ENCODE measurements around the gene IGF1R.

IGF1R gene

DNA sequence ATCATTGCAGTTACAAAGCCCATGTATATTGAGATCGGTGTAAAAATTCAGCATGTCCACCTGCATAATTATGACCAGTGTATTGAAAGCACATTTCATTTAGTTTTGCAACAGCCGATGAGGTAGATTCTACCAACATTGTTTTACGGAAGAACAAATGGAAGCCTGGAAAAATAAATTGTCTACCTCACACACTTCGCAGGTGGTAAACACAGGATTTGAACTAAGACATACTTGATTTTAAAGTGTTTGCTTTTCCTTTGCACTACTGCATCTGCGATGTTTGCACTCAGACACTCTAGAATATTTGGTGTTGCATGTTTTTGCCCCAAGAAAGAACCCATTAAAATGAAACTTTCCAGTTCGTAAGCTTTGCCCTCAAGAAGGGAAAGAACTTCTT lies 210.8 kb downstream of the IGF1R start:
- Histone ChIP-seq H3K4me3 (ENCODE audit: low read length in 2 of 2) (no peak overlapping the region), H3K36me3 (ENCODE audit: control insufficient read depth in 2 of 2, insufficient read depth in 2 of 2, low read length in 2 of 2) (no peaks in the 10 kb centered on the region), H3K27me3 (ENCODE audit: control insufficient read depth in 2 of 2, insufficient read depth in 2 of 2, low read length in 2 of 2) (no peaks in the 10 kb centered on the region), H3K9me3 (ENCODE audit: control insufficient read depth in 2 of 2, low read length in 2 of 2) (no peaks in the 10 kb centered on the region), H3K9ac (ENCODE audit: low read depth in 1 of 2, low read length in 2 of 2) (no peak overlapping the region), H3K27ac (ENCODE audit: low read depth in 2 of 2, low read length in 2 of 2) (no peak overlapping the region), H3K4me1 (ENCODE audit: control insufficient read depth in 2 of 2, insufficient read depth in 2 of 2, low read length in 2 of 2) (no peaks in the 10 kb centered on the region)

DNA sequence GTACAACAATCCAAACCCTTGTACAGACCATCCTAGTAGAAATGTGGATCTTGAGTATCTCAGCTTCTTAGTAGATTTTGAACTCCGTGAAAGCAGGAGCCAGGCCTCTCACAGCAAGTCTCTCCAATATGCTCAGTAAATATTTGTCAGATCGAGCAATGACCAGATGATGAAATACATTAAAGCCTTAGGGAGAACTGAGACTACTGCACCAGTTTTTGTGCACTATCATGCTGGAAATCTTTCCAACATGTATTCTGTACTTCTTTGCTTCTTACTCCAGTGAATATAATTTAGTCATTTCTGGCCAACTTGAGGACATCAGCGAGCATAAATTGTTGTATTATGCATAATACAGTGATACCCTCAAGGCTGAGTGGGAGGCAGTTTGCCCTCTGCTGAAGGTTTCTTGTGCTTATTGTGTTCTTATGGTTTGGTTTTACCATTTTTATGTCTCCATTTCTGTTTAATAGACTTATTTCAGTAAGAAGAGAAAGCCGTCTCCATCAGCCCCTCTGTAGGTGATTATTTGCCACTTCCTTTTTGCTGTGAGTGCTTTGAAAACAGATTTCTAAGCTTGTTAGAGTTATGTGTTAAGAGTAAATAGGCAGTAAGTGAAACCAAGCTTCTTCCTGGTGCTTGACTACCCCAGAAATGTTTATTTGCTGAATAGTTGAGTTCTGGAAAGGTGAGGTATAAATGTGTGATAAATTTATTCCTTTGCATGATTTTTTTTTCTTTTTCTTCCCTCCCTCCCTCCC lies 212.1 kb downstream of the IGF1R start:
- Histone ChIP-seq H3K9ac (ENCODE audit: low read depth in 1 of 2, low read length in 2 of 2) (no peak overlapping the region), H3K4me1 (ENCODE audit: control insufficient read depth in 2 of 2, insufficient read depth in 2 of 2, low read length in 2 of 2) (no peaks in the 10 kb centered on the region)

DNA sequence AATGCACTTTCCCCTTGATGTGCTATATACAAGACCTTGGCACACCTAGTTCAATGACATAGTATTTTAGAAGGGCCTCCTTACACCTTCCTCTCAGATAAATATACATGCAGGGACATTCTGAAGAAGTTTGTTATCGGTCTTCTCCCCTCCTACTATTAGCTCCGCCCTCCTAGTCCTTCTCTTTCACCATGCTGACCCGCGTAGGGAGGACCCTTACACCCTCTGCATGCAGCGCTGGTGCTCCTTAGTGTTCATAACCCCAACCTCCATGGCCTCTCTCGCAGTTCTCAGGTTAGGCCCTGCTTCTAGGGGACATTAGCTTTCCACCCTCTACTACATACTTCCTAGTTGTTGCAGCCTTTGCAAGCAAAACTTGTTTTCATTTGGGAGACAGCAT lies 212.8 kb downstream of the IGF1R start:
- H3K27ac ChIP-seq (ENCODE audit: low read depth in 2 of 2, low read length in 2 of 2): no peak overlapping the region
- H3K4me3 ChIP-seq (ENCODE audit: low read length in 2 of 2): no peak overlapping the region
- no peaks in the 10 kb centered on the region for H3K9me3 ChIP-seq (ENCODE audit: control insufficient read depth in 2 of 2, low read length in 2 of 2)
- no peaks in the 10 kb centered on the region for H3K36me3 ChIP-seq (ENCODE audit: control insufficient read depth in 2 of 2, insufficient read depth in 2 of 2, low read length in 2 of 2)
- no peaks in the 10 kb centered on the region for H3K4me1 ChIP-seq (ENCODE audit: control insufficient read depth in 2 of 2, insufficient read depth in 2 of 2, low read length in 2 of 2)
- no peaks in the 10 kb centered on the region for H3K27me3 ChIP-seq (ENCODE audit: control insufficient read depth in 2 of 2, insufficient read depth in 2 of 2, low read length in 2 of 2)
- no peak overlapping the region for H3K9ac ChIP-seq (ENCODE audit: low read depth in 1 of 2, low read length in 2 of 2)

More for the DNA sequence above, 212.1 kb downstream of the IGF1R start:
- no peak overlapping the region for H3K4me3 ChIP-seq (ENCODE audit: low read length in 2 of 2)
- no peak overlapping the region for H3K27ac ChIP-seq (ENCODE audit: low read depth in 2 of 2, low read length in 2 of 2)
- no peaks in the 10 kb centered on the region for H3K27me3 ChIP-seq (ENCODE audit: control insufficient read depth in 2 of 2, insufficient read depth in 2 of 2, low read length in 2 of 2)
- H3K9me3 ChIP-seq (ENCODE audit: control insufficient read depth in 2 of 2, low read length in 2 of 2): no peaks in the 10 kb centered on the region
- no peaks in the 10 kb centered on the region for H3K36me3 ChIP-seq (ENCODE audit: control insufficient read depth in 2 of 2, insufficient read depth in 2 of 2, low read length in 2 of 2)

DNA sequence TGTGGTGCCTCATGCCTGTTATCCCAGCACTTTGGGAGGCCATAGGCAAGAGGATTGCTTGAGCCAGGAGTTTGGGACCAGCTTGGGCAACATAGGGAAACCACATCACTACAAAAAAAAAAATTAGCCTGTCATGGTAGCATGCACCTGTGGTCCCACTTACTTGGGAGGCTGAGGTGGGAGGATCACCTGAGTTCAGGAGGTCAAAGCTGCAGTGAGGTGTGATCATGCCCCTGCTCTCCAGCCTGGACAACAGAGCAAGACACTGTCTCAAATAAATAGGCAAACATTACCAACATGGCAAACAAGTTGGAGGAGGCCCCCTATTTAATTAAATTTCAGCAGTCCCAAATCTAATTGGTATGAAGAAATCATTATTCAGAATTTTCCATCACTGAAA lies 215.6 kb downstream of the IGF1R start:
- Histone ChIP-seq H3K27ac (ENCODE audit: low read depth in 2 of 2, low read length in 2 of 2) (no peak overlapping the region), H3K4me3 (ENCODE audit: low read length in 2 of 2) (no peak overlapping the region), H3K9ac (ENCODE audit: low read depth in 1 of 2, low read length in 2 of 2) (no peak overlapping the region), H3K36me3 (ENCODE audit: control insufficient read depth in 2 of 2, insufficient read depth in 2 of 2, low read length in 2 of 2) (no peaks in the 10 kb centered on the region), H3K4me1 (ENCODE audit: control insufficient read depth in 2 of 2, insufficient read depth in 2 of 2, low read length in 2 of 2) (no peaks in the 10 kb centered on the region), H3K9me3 (ENCODE audit: control insufficient read depth in 2 of 2, low read length in 2 of 2) (no peaks in the 10 kb centered on the region), H3K27me3 (ENCODE audit: control insufficient read depth in 2 of 2, insufficient read depth in 2 of 2, low read length in 2 of 2) (no peaks in the 10 kb centered on the region)

DNA sequence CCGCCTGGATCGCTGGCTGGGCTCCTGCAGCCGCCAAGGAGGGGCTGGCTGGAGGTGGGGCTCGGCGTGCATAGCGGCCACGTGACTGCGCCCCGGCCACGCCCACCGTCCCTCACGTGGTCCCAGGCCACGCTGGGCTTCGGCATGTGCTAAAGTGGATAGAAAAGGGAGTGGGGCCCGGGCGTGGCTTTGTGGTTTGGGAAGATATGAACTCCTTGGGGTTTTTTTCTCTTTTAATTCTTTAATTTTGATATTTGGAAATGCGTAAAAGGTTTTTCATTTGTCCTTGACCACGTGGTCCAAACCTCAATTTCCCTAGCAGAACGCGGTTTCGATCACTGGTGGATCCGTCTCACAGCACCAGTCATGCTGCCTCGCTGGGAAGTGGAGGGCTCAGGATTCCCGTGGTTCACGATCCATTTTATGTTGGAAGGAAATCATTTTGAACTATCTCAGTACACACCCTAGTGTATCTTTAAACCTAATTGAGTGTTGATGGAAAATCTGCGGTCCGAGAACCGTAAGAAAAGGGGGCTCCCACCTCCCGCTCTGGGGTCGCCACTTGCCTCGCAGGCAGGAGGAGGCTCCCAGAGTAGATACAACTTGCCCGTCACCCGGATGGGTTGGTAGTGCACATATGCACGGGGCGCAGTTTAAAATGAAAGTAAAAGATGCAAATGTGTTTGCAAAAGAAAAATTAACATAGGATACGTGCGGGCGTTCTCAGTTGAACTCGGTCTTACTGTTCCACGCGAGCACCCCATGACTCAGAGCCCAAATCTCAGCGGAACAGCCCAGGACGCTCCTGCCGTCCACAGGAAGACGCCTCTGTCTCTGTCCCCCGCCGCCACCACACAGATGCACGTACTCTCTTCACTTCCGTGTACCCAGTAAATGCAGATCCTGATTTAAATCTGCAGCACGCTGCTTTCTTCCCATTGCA lies 217.3 kb downstream of the IGF1R start:
- no peaks in the 10 kb centered on the region for H3K36me3 ChIP-seq (ENCODE audit: control insufficient read depth in 2 of 2, insufficient read depth in 2 of 2, low read length in 2 of 2)
- peak overlapping the region; percentile 43 to 69 for H3K9ac ChIP-seq (ENCODE audit: low read depth in 1 of 2, low read length in 2 of 2)
- peak overlapping the region; percentile 60 to 79 for H3K4me3 ChIP-seq (ENCODE audit: low read length in 2 of 2)
- H3K27ac ChIP-seq (ENCODE audit: low read depth in 2 of 2, low read length in 2 of 2): peak overlapping the region; percentile 61 to 69
- H3K4me1 ChIP-seq (ENCODE audit: control insufficient read depth in 2 of 2, insufficient read depth in 2 of 2, low read length in 2 of 2): no peaks in the 10 kb centered on the region
- H3K9me3 ChIP-seq (ENCODE audit: control insufficient read depth in 2 of 2, low read length in 2 of 2): no peaks in the 10 kb centered on the region
- H3K27me3 ChIP-seq (ENCODE audit: control insufficient read depth in 2 of 2, insufficient read depth in 2 of 2, low read length in 2 of 2): no peaks in the 10 kb centered on the region

DNA sequence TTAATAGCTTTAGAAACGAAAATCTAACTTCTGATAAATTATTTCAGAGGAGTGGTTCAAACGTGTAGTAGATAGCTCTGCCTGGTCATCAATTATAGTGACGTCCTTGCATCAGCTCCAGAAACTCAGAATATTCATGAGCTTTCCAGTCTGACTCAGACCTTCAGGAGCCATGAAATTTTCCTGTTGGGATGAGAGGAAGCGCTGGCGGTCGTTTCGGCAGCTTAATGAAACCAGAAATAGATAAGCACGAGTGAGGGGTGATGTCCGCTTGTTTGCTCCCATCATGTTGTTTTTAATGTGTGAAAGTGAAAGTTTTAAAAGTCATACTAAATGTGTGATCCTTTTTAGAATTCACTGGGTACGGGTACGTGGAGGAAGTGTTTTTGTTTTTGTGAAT lies 218.2 kb downstream of the IGF1R start:
- Histone ChIP-seq H3K27me3 (ENCODE audit: control insufficient read depth in 2 of 2, insufficient read depth in 2 of 2, low read length in 2 of 2) (no peaks in the 10 kb centered on the region), H3K9ac (ENCODE audit: low read depth in 1 of 2, low read length in 2 of 2) (peak overlapping the region; percentile 28 to 43), H3K36me3 (ENCODE audit: control insufficient read depth in 2 of 2, insufficient read depth in 2 of 2, low read length in 2 of 2) (no peaks in the 10 kb centered on the region), H3K4me3 (ENCODE audit: low read length in 2 of 2) (peak overlapping the region; percentile 60 to 79), H3K4me1 (ENCODE audit: control insufficient read depth in 2 of 2, insufficient read depth in 2 of 2, low read length in 2 of 2) (no peaks in the 10 kb centered on the region), H3K27ac (ENCODE audit: low read depth in 2 of 2, low read length in 2 of 2) (peak overlapping the region; percentile 61 to 69), H3K9me3 (ENCODE audit: control insufficient read depth in 2 of 2, low read length in 2 of 2) (no peaks in the 10 kb centered on the region)

DNA sequence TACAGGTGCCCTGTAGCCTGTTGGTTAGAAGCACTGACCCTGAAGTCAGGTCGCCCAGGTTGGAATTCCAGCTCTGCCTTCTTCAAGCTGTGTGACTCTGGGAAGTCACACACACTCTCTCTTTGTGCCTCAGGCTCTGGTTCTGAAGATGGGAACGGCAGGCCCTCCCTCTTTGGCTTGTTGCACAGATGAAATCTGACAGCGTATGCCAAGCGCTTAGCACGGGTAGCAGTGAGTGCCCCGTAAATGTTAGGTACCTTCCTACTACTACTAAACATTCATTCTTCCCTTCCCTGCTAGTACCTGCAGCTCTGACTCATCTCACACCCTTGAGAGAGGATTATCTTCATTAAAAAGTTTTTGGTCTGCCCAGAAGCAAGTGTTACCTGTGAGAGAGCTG lies 220.2 kb downstream of the IGF1R start:
- H3K9me3 ChIP-seq (ENCODE audit: control insufficient read depth in 2 of 2, low read length in 2 of 2): no peaks in the 10 kb centered on the region
- no peak overlapping the region for H3K27ac ChIP-seq (ENCODE audit: low read depth in 2 of 2, low read length in 2 of 2)
- no peak overlapping the region for H3K9ac ChIP-seq (ENCODE audit: low read depth in 1 of 2, low read length in 2 of 2)
- no peaks in the 10 kb centered on the region for H3K36me3 ChIP-seq (ENCODE audit: control insufficient read depth in 2 of 2, insufficient read depth in 2 of 2, low read length in 2 of 2)
- no peaks in the 10 kb centered on the region for H3K27me3 ChIP-seq (ENCODE audit: control insufficient read depth in 2 of 2, insufficient read depth in 2 of 2, low read length in 2 of 2)
- H3K4me1 ChIP-seq (ENCODE audit: control insufficient read depth in 2 of 2, insufficient read depth in 2 of 2, low read length in 2 of 2): no peaks in the 10 kb centered on the region
- H3K4me3 ChIP-seq (ENCODE audit: low read length in 2 of 2): no peak overlapping the region

DNA sequence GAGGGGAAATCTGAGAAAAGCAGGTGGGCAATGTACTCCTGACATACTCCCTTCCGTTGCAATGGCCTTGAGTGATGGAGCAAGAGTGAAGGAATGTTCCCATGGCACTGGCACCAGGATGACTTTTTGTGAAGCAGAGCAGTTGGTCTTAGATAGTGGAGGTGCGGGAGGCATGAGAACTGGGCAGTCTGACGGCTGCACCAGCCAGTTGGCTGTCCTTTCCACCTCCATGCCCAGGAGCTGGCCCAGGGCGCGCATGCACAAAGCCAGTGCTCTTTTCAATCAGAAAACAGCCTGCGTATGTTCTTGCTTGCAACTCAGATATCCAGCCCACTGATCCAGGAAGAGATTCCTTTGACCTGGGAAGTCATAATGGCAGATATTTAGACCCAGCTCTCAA lies 222.4 kb downstream of the IGF1R start:
- H3K9me3 ChIP-seq (ENCODE audit: control insufficient read depth in 2 of 2, low read length in 2 of 2): no peaks in the 10 kb centered on the region
- no peaks in the 10 kb centered on the region for H3K36me3 ChIP-seq (ENCODE audit: control insufficient read depth in 2 of 2, insufficient read depth in 2 of 2, low read length in 2 of 2)
- H3K4me1 ChIP-seq (ENCODE audit: control insufficient read depth in 2 of 2, insufficient read depth in 2 of 2, low read length in 2 of 2): no peaks in the 10 kb centered on the region
- no peaks in the 10 kb centered on the region for H3K27me3 ChIP-seq (ENCODE audit: control insufficient read depth in 2 of 2, insufficient read depth in 2 of 2, low read length in 2 of 2)
- H3K4me3 ChIP-seq (ENCODE audit: low read length in 2 of 2): no peak overlapping the region
- H3K9ac ChIP-seq (ENCODE audit: low read depth in 1 of 2, low read length in 2 of 2): no peak overlapping the region
- no peak overlapping the region for H3K27ac ChIP-seq (ENCODE audit: low read depth in 2 of 2, low read length in 2 of 2)

DNA sequence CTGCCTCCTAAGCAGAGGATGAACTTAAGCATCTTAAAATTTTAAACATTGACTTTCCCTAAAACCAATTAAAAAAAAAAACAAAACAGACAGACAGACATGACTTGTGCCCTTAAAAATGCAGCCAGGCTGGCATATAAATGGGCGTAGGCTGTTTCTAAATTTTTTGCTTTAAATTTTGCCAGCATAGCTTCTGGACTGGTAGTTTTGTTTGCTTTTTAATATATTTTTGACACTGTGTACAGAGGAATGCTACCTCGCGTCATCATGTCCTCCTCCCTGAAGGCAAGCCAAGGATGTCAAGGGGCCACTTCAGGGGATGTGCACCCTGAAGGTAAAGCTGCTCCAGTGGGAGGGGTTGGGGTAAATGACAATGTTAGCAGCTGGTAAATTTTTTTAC lies 224.4 kb downstream of the IGF1R start:
- H3K36me3 ChIP-seq (ENCODE audit: control insufficient read depth in 2 of 2, insufficient read depth in 2 of 2, low read length in 2 of 2): no peaks in the 10 kb centered on the region
- no peak overlapping the region for H3K27ac ChIP-seq (ENCODE audit: low read depth in 2 of 2, low read length in 2 of 2)
- no peak overlapping the region for H3K4me3 ChIP-seq (ENCODE audit: low read length in 2 of 2)
- H3K9ac ChIP-seq (ENCODE audit: low read depth in 1 of 2, low read length in 2 of 2): no peak overlapping the region
- no peaks in the 10 kb centered on the region for H3K4me1 ChIP-seq (ENCODE audit: control insufficient read depth in 2 of 2, insufficient read depth in 2 of 2, low read length in 2 of 2)
- H3K9me3 ChIP-seq (ENCODE audit: control insufficient read depth in 2 of 2, low read length in 2 of 2): no peaks in the 10 kb centered on the region
- H3K27me3 ChIP-seq (ENCODE audit: control insufficient read depth in 2 of 2, insufficient read depth in 2 of 2, low read length in 2 of 2): no peaks in the 10 kb centered on the region

Data from mucosa of rectum (tissue), 2 donors.